ENCODE data around the gene PTH2. TPM values are rescaled to one million over a fixed set of nuclear protein-coding genes. Genes with fewer than 3 reads are reported as not detected.
"Not testable (repeated sequence)": the region's sequence is repeated elsewhere in the genome, so short reads cannot be mapped to it uniquely, and the experiment has no call there.

The PTH2 gene
- total RNA-seq, 1 donor from 2014 or later = not detected

- no peak for DNase-seq (ENCODE audit: low read depth, low spot score)
These were observed 25.2 kb upstream of the PTH2 start for GRCh38 chr19:49448432-49448786.

DNA sequence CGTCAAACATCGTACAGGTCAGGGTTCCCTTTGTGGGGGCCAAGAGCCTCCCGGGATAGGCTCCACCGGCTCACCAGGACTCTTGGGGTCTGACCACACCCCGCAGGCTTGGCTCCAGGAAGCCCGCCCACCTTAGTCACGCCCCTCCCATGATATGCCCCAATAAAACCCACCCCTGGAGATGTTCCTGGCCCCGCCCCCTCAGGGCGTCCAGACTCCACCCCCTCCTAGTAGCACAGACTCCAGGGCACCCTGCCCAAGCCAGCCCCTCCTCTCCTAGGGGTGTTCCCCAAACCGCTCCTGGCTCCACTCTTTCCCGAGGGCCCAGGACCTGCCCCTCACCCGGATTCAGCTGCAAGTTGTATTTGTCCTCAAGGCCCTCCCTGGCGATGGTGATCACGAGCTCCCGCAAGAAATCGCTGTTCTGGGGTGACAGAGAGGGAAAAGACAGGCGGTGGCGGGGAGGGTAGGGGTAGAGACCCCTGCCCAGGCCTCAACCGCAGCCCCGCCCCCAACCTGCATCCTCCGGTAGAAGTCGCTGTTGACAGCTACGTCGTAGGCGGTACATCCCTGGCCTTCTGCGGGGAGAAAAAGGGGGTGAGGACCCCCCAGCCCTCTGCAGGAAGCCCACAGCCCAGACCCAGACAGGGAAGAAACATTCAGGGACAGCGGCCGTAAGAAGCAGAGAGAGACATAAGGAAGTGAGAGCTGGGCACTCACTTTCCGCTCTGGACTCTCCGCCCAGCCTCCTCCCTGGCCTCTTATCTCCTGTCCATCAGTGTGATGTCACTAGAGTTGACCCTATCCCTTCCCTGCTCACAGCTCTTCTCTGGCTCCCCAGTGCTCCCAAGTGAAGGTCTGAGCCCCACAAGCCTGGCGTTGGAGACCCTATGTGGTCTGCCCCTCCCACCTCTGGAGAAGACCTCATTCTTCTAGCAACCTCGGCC is 24.5 kb upstream of the PTH2 start:
- no peak for DNase-seq (ENCODE audit: low read depth, low spot score)

GRCh38 chr19:49445997-49446396 is 22.8 kb upstream of the PTH2 start:
- DNase-seq (ENCODE audit: low read depth, low spot score) = no peak

DNA sequence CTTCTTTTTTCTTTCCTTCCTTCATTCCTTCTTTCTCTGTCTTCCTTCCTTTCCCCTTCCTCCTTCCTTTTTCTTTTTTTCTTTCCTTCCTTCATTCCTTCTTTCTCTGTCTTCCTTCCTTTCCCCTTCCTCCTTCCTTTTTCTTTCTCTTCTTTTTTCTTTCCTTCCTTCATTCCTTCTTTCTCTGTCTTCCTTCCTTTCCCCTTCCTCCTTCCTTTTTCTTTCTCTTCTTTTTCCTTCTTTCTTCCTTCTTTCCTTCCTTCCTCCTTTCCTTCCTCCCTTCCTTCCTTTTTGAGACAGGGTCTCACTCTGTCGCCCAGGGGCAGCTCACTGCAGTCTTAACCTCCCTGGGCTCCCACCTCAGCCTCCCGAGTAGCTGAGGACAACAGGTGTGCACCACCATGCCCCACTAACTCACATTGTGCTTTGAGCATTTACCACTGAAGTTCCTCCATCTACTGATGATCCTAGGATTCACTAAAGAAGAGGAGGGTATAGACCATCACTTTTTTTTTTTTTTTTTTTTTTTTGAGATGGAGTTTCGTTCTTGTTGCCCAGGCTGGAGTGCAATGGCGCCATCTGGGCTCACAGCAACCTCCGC is 21.0 kb upstream of the PTH2 start:
- not testable (repeated sequence) for DNase-seq (ENCODE audit: low read depth, low spot score)

GRCh38 chr19:49443366-49444099 is 20.3 kb upstream of the PTH2 start:
- peak; percentile 79 for DNase-seq (ENCODE audit: low read depth, low spot score)

DNA sequence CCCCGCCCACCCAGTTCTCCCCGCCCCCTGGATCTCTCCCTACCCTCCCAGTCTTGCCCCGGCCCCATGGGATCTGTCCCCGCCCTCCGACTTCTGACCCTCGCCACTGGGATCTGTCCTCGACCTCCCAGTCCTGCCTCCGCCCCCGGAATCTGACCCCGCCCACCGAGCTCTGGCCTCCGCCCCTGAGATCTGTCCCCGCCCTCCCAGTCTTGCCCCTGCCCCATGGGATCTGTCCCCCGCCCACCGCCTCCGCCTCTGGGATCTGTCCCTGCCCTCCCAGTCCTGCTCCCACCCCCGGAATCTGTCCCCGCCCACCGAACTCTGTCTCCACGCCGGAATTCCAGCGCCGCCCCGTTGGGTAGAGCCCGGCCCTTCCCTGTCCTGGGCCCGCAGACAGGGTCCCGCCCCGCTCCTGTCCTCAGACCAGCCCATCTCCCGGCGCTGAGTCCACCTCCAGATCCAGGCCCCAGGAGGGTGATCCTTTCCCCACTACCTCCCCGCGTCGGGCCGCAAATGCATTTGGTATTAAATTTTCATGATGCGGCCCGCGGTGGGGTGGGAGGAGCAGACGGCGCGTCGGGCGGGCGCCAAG is 19.6 kb upstream of the PTH2 start:
- DNase-seq (ENCODE audit: low read depth, low spot score) = peak; percentile 53

- no peak for DNase-seq (ENCODE audit: low read depth, low spot score)
These were observed 19.1 kb upstream of the PTH2 start for GRCh38 chr19:49442354-49442753.

DNA sequence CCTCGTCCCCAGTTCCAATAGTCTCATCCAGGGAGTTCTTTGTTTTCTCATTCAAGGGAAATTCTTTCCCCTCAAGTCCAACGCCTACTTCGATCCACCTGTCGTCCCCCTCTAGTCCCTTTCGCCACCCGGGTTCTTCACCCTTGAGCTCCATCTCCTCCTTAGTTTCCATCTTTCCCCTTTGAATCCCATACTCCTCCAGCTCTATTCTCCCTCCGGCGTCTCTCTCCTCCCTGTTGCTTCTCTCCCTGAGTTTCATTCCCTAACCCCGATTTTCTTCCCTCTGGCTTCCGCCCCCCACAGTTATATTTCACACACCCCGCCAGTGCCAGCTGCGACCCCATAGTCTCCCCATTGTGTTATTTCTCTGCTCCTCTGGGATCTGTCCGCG is 18.7 kb upstream of the PTH2 start:
- DNase-seq (ENCODE audit: low read depth, low spot score) = no peak

GRCh38 chr19:49441210-49441959 is 18.1 kb upstream of the PTH2 start, which contains the start of gene SLC17A7:
SLC17A7 (minus strand) TSS chr19:49441527; CDS start chr19:49441379, 148 bp downstream.
- no peak for DNase-seq (ENCODE audit: low read depth, low spot score)

GRCh38 chr19:49440439-49441209 is 17.4 kb upstream of the PTH2 start:
- no peak for DNase-seq (ENCODE audit: low read depth, low spot score)

DNA sequence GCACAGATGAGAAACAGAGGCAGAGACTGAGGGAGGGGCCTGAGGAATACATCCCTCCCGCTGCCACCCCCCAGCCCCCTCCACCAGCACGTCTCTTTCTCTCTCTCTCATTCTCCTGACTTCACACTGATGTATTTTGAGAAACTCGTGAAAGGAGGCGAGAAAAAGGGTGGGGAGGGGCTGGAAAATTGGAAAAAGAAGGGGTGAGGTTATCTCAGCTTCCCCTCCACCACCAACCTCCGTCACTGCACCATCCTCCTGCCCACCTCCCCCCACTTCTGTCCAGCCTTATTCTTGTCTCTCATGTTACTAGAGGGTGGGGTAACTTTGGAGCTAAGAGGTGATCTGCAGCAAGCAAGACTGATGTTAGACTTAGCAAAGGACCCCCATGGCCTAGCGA is 16.6 kb upstream of the PTH2 start:
- DNase-seq (ENCODE audit: low read depth, low spot score) = no peak

- DNase-seq (ENCODE audit: low read depth, low spot score) = no peak
These were observed 15.0 kb upstream of the PTH2 start for GRCh38 chr19:49438261-49438660.

GRCh38 chr19:49437231-49437630 is 14.0 kb upstream of the PTH2 start:
- DNase-seq (ENCODE audit: low read depth, low spot score) = no peak

DNA sequence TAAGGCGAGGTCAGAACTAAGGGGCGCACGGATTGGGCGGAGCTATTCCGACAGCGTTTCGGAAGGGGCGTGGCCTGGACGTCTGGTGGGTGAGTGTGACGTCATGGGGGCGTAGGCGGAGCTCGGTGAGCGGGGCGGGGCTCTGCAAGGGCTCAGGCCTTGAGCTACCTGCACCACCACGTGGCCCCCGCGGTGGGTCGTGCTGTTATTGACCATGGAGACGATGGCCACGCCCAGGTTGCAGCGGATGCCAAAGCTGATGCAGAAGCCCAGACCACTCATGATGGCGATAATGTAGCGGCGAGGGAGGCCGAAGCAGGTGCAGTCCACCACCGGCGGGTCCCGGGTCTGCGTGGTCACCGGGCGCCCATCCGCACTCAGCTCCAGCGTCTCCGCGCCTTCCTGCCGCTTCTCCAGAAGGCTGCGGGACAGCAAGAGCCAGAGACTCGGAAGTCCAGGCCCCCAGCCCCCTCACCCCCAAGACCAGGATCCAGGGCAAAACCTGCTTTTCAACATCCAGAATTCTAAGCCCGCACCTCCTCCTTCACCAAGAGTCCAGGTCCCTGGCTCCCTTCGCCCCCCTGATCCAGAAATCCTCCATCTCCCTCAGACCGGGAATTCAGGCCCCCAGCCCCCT is 13.3 kb upstream of the PTH2 start:
- no peak for DNase-seq (ENCODE audit: low read depth, low spot score)

GRCh38 chr19:49435670-49436069 is 12.4 kb upstream of the PTH2 start:
- DNase-seq (ENCODE audit: low read depth, low spot score) = no peak

DNA sequence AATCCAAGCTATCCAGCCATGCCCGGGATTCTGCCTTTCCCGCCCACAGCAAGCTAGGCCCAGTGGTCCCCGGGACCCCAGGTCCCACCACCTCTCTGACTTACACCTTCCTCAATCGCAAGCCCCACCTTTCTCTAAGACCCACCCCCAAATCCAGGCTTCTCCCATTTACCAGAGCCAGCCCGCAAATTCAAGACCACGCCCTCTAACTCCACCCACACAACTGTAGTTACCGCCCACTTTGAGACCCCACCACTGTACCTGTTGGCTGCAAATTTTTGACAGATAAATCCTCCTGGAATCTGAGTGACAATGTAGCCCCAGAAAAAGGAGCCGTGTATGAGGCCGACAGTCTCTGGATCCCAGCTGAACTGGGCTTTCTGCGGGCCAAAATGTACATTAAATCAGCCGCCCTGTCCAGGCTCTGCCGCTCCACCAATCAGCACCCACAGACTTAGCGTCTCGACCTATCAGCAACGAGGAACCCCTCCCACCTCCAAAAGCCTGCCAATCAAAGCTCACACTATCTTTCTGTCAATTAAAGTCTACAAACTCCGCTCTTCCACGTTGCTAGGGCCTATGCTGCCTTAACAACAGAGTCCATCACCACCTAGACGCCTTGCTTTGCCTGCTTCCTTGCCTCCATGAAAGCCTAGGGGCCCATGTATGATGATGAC is 11.8 kb upstream of the PTH2 start:
- DNase-seq (ENCODE audit: low read depth, low spot score) = no peak

GRCh38 chr19:49433240-49433901 is 10.1 kb upstream of the PTH2 start:
- DNase-seq (ENCODE audit: low read depth, low spot score) = no peak
